SK-N-SH (cell line): ENCODE results near the gene PCSK6. TPM values are rescaled to one million over a fixed set of nuclear protein-coding genes. Genes with fewer than 3 reads are reported as not detected.
A peak's percentile ranks its signal among the peaks of the same experiment; 100 is the strongest.

Source experiments
- CTCF ChIA-PET: fragments of 300-600, 350-600 bp; formaldehyde crosslinking; extraction: SDS; loops from one replicate; lab custom pipeline; 2021; lab: Yijun Ruan, JAX
- POLR2A ChIA-PET: fragments of 350-600 bp; sonication (Branson Sonifier 250); formaldehyde crosslinking; extraction: SDS; loops from one replicate; lab custom pipeline; 2020; ENCODE audit warnings: antibody characterized with exemption, inconsistent platforms; lab: Yijun Ruan, JAX
- DNase-seq: peaks from one replicate; pipeline ENCODE4 v3.0.0; 2012
- H2AFZ ChIP-seq: fragments of 200-600 bp; sonication (generic); 2 replicates; pipeline ENCODE4 v1.8.1; 2016; ENCODE audit warnings: antibody characterized with exemption, mild to moderate bottlenecking, low read depth
- H3F3A ChIP-seq: fragments of 200-600 bp; sonication (generic); replicated peaks from 2 replicates; pipeline ENCODE3; 2016; ENCODE audit warnings: antibody characterized with exemption, mild to moderate bottlenecking; ENCODE audit not compliant: insufficient read depth
- H3K27ac ChIP-seq, 2 experiments: fragments of 200-500 bp in 1 of 2; fragments of 200-600 bp in 1 of 2; sonication (Bioruptor generic) in 1 of 2; sonication (generic), shearing (Covaris generic) in 1 of 2; 2 replicates each; pipeline versions ENCODE4 v1.5.1 to v1.6.1; 2014 to 2016; ENCODE audit warnings: low read depth in 2 of 2, inconsistent platforms in 1 of 2, low read length in 1 of 2, mild to moderate bottlenecking in 1 of 2, mixed read lengths in 1 of 2
- H3K27me3 ChIP-seq: fragments of 200-600 bp; sonication (generic), shearing (Covaris generic); 2 replicates; pipeline ENCODE4 v1.6.1; 2016; ENCODE audit warnings: mixed run types; ENCODE audit not compliant: insufficient read depth
- H3K36me3 ChIP-seq, 2 experiments: fragments of 200-500 bp in 1 of 2; fragments of 200-600 bp in 1 of 2; sonication (Bioruptor generic) in 1 of 2; sonication (generic) in 1 of 2; replicated peaks in 1 of 2; 2 replicates each; pipeline versions ENCODE3 to v1.5.1; 2014 to 2016; ENCODE audit warnings: low read length in 1 of 2, mild to moderate bottlenecking in 1 of 2; ENCODE audit not compliant: insufficient read depth in 2 of 2, control insufficient read depth in 1 of 2
- H3K4me1 ChIP-seq, 2 experiments: fragments of 200-500 bp in 1 of 2; fragments of 200-600 bp in 1 of 2; sonication (Bioruptor generic) in 1 of 2; sonication (generic), shearing (Covaris generic) in 1 of 2; 2 replicates each; pipeline versions ENCODE4 v1.5.1 to v1.6.1; 2014 to 2016; ENCODE audit warnings: low read depth in 1 of 2, low read length in 1 of 2, mixed run types in 1 of 2; ENCODE audit not compliant: insufficient read depth in 2 of 2, control insufficient read depth in 1 of 2
- H3K4me2 ChIP-seq: fragments of 200-600 bp; sonication (generic), shearing (Covaris generic); 2 replicates; pipeline ENCODE4 v1.6.1; 2017; ENCODE audit warnings: mixed run types
- H3K4me3 ChIP-seq, 2 experiments: fragments of 200-500 bp in 1 of 2; fragments of 200-600 bp in 1 of 2; sonication (Bioruptor generic) in 1 of 2; sonication (generic), shearing (Covaris generic) in 1 of 2; 2 replicates each; pipeline versions ENCODE4 v1.5.1 to v1.8.1; 2014 to 2016; ENCODE audit warnings: low read depth in 2 of 2, inconsistent platforms in 1 of 2, low read length in 1 of 2, mild to moderate bottlenecking in 1 of 2, mixed read lengths in 1 of 2, moderate library complexity in 1 of 2
- H3K79me2 ChIP-seq: fragments of 200-600 bp; sonication (generic); 2 replicates; pipeline ENCODE4 v1.8.1; 2017; ENCODE audit warnings: mild to moderate bottlenecking; ENCODE audit not compliant: insufficient read depth
- H3K9ac ChIP-seq: fragments of 200-600 bp; sonication (generic); 2 replicates; pipeline ENCODE4 v1.6.1; 2017; ENCODE audit warnings: mixed run types
- H3K9me2 ChIP-seq: fragments of 200-600 bp; sonication (generic); 2 replicates; pipeline ENCODE4 v1.6.1; 2017; ENCODE audit warnings: mixed run types
- H3K9me3 ChIP-seq: fragments of 200-600 bp; sonication (generic); 2 replicates; pipeline ENCODE4 v1.6.1; 2017; ENCODE audit warnings: mixed run types, mild to moderate bottlenecking, moderate library complexity
- H4K20me1 ChIP-seq: fragments of 200-600 bp; sonication (generic); 2 replicates; pipeline ENCODE4 v1.6.1; 2017; ENCODE audit warnings: mild to moderate bottlenecking, mixed run types; ENCODE audit not compliant: insufficient read depth
- CHD2 ChIP-seq: fragments of 150-350 bp; IDR thresholded peaks from 2 replicates; pipeline ENCODE4 v1.6.1; 2018; ENCODE audit warnings: low read length; ENCODE audit not compliant: partially characterized antibody
- EP300 ChIP-seq, 2 experiments: IDR thresholded peaks; 2 replicates each; pipeline versions ENCODE4 v1.4.0 to v1.6.1; 2012; ENCODE audit warnings: borderline replicate concordance in 1 of 2, low read depth in 1 of 2, low read length in 1 of 2
- FOSL2 ChIP-seq: IDR thresholded peaks from 2 replicates; pipeline ENCODE4 v1.4.0; 2012; ENCODE audit warnings: low read depth, mild to moderate bottlenecking, moderate library complexity, borderline replicate concordance
- FOXJ3 ChIP-seq: sonication (generic); formaldehyde crosslinking; IDR thresholded peaks from 2 replicates; pipeline ENCODE4 v1.5.1; 2020; ENCODE audit warnings: mild to moderate bottlenecking, missing genetic modification reagents
- FOXM1 ChIP-seq: IDR thresholded peaks from 2 replicates; pipeline ENCODE4 v1.4.0; 2012; ENCODE audit warnings: low read depth, mild to moderate bottlenecking
- GATA2 ChIP-seq: sonication (generic); formaldehyde crosslinking; IDR thresholded peaks from 2 replicates; pipeline ENCODE4 v1.5.0; 2020; ENCODE audit warnings: mild to moderate bottlenecking, missing genetic modification reagents
- MXI1 ChIP-seq: IDR thresholded peaks from 2 replicates; pipeline ENCODE4 v1.6.1; 2012; ENCODE audit warnings: mild to moderate bottlenecking, low read depth, low read length, improper control_type of control experiment
- POLR2AphosphoS5 ChIP-seq: IDR thresholded peaks from 2 replicates; pipeline ENCODE4 v1.6.1; 2012; ENCODE audit warnings: low read depth, low read length
- RAD21 ChIP-seq: IDR thresholded peaks from 2 replicates; pipeline ENCODE4 v1.6.1; 2012; ENCODE audit warnings: mild to moderate bottlenecking, low read length
- RCOR1 ChIP-seq: fragments of 150-350 bp; IDR thresholded peaks from 2 replicates; pipeline ENCODE4 v1.6.1; 2017; ENCODE audit warnings: antibody characterized with exemption, low read length
- RXRA ChIP-seq: IDR thresholded peaks from 2 replicates; pipeline ENCODE4 v1.4.0; 2012; ENCODE audit warnings: low read depth, mild to moderate bottlenecking, borderline replicate concordance
- SMC3 ChIP-seq: IDR thresholded peaks from 2 replicates; pipeline ENCODE4 v1.6.1; 2012; ENCODE audit warnings: low read depth, low read length, improper control_type of control experiment
- TEAD4 ChIP-seq: IDR thresholded peaks from 2 replicates; pipeline ENCODE4 v1.4.0; 2012; ENCODE audit warnings: mild to moderate bottlenecking, borderline replicate concordance; ENCODE audit not compliant: insufficient read depth
- WGBS: methylation state at CpG from one replicate; pipeline ENCODE4 v1.1.6; 2017; ENCODE audit warnings: low lambda C conversion rate; 5-methylcytosine and 5-hydroxymethylcytosine counted together
- polyA plus RNA-seq, 3 experiments: library from polyadenylated mRNA; depleted of rRNA; stranded (reverse); fragments of >200 nt; gene quantifications; 2 replicates each; pipeline ENCODE4 v1.2.3, GENCODE V29; 2012
- TF ChIP-seq, protein P1 (sequence below): IDR thresholded peaks from 2 replicates; pipeline ENCODE4 v1.6.1; 2012; ENCODE audit warnings: mild to moderate bottlenecking, low read depth, low read length, moderate library complexity

The PCSK6 gene
- polyA plus RNA-seq, 1 of the 3 experiments (the other 2 are of a cell fraction), result 0.03 TPM

DNA sequence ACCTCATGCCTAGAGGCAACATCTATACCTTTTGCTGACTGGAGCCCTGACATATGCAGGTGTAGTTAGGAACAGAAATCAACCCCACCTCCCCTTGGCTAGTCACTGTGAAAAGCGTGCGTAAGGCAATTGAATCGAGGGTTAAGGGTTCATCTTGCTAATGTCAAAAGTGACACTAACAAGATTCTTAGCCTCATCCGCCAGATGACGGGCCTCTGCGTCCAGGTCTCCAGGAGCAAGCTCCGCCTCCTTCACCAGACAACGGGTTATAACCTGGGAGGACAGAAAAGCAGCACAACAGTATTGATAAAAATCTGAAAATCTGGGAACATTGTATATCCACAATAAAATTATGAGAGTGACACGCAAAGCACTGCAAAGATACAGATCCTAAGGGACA lies 216.9 kb downstream of the PCSK6 start:
- peak overlapping the region in 1 of 2 experiments; percentile 74; a peak in 2 of 4 replicates for H3K27ac ChIP-seq
- peak; percentile 79 for DNase-seq
- H3K4me3 ChIP-seq, result no peak overlapping the region
- H4K20me1 ChIP-seq, result peaks cover 13% of the 10 kb centered on the region
- ChIA-PET CTCF (interaction anchor here (1.2 to 2.8 kb wide), 10 partner anchors 14 to 601 kb away, joined by 3 to 13 read pairs (median 6); partner anchors contain the start of gene SNRPA1), POLR2A (no interaction called here)
- 72% methylated on average over 9 of the region's 9 CpGs for WGBS
- no peaks in the 10 kb centered on the region for H3K9me3 ChIP-seq
- peaks cover 11% of the 10 kb centered on the region for H3F3A ChIP-seq
- H3K27me3 ChIP-seq, result no peaks in the 10 kb centered on the region
- H2AFZ ChIP-seq, result no peak overlapping the region
- peaks cover 54 to 57% of the 10 kb centered on the region in 2 experiments for H3K36me3 ChIP-seq
- H3K79me2 ChIP-seq, result peaks cover 31% of the 10 kb centered on the region
- peaks cover 3 to 29% of the 10 kb centered on the region in 2 experiments; a peak in 2 of 4 replicates for H3K4me1 ChIP-seq
- no peak overlapping the region for H3K4me2 ChIP-seq
- TF ChIP-seq GATA2 (CRISPR knock-in tag) (peak; percentile 82), MXI1 (peak; percentile 56; the same call in 1 of the 2 replicates), EP300 (IDR thresholded peaks at IDR 0.05; ENCODE audit: borderline replicate concordance in 1 of 2, low read depth in 1 of 2, low read length in 1 of 2) (peak in 1 of 2 experiments; percentile 57; a peak in 1 of 4 replicates), FOSL2 (no peak), RCOR1 (peak; percentile 22; the same call in 1 of the 2 replicates), RAD21 (no peak), CHD2 (peak; percentile 43), FOXM1 (no peak), POLR2AphosphoS5 (no peak), RXRA (no peak), SMC3 (no peak), FOXJ3 (CRISPR knock-in tag) (0 out of 2 replicates have a peak, but pooled peaks have one; percentile 25), TEAD4 (no peak)
- TF ChIP-seq, protein P1, sequence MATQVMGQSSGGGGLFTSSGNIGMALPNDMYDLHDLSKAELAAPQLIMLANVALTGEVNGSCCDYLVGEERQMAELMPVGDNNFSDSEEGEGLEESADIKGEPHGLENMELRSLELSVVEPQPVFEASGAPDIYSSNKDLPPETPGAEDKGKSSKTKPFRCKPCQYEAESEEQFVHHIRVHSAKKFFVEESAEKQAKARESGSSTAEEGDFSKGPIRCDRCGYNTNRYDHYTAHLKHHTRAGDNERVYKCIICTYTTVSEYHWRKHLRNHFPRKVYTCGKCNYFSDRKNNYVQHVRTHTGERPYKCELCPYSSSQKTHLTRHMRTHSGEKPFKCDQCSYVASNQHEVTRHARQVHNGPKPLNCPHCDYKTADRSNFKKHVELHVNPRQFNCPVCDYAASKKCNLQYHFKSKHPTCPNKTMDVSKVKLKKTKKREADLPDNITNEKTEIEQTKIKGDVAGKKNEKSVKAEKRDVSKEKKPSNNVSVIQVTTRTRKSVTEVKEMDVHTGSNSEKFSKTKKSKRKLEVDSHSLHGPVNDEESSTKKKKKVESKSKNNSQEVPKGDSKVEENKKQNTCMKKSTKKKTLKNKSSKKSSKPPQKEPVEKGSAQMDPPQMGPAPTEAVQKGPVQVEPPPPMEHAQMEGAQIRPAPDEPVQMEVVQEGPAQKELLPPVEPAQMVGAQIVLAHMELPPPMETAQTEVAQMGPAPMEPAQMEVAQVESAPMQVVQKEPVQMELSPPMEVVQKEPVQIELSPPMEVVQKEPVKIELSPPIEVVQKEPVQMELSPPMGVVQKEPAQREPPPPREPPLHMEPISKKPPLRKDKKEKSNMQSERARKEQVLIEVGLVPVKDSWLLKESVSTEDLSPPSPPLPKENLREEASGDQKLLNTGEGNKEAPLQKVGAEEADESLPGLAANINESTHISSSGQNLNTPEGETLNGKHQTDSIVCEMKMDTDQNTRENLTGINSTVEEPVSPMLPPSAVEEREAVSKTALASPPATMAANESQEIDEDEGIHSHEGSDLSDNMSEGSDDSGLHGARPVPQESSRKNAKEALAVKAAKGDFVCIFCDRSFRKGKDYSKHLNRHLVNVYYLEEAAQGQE, result no peak
- TF ChIP-seq, all 33 proteins: peak for 6
- H3K9me2 ChIP-seq, result no peaks in the 10 kb centered on the region
- no peak overlapping the region for H3K9ac ChIP-seq
